GM23338 (cell line): Measurements from ENCODE around the gene FMN1. TPM values are rescaled to one million over a fixed set of nuclear protein-coding genes. Genes with fewer than 3 reads are reported as not detected.

Experiments used
- ATAC-seq: fragments of 200-7000 bp; cut with Tn5 transposase; 3 replicates; pipeline ENCODE4 v1.9.1; 2020
- DNase-seq: peaks from one replicate; pipeline ENCODE4 v3.0.0-alpha.2; 2015; ENCODE audit warnings: low spot score
- H2AFZ ChIP-seq: fragments of 200-600 bp; sonication (generic); 2 replicates; pipeline ENCODE4 v1.8.0; 2016; ENCODE audit warnings: antibody characterized with exemption, mild to moderate bottlenecking, moderate library complexity
- H3F3A ChIP-seq: fragments of 200-600 bp; sonication (generic); replicated peaks from 2 replicates; pipeline ENCODE4 v1.8.0; 2017; ENCODE audit warnings: antibody characterized with exemption, mixed run types, low read depth
- H3K27ac ChIP-seq: fragments of 200-600 bp; sonication (generic); 2 replicates; pipeline ENCODE4 v1.6.1; 2016; ENCODE audit warnings: low read depth
- H3K27me3 ChIP-seq: fragments of 200-600 bp; sonication (generic); 2 replicates; pipeline ENCODE4 v1.8.0; 2016; ENCODE audit warnings: mild to moderate bottlenecking, mixed run types, moderate library complexity; ENCODE audit not compliant: insufficient read depth
- H3K36me3 ChIP-seq: fragments of 200-600 bp; sonication (generic); 2 replicates; pipeline ENCODE4 v1.8.0; 2016; ENCODE audit warnings: mild to moderate bottlenecking; ENCODE audit not compliant: insufficient read depth
- H3K4me1 ChIP-seq: fragments of 200-600 bp; sonication (generic); 2 replicates; pipeline ENCODE4 v1.8.0; 2016; ENCODE audit warnings: mild to moderate bottlenecking, moderate library complexity; ENCODE audit not compliant: insufficient read depth
- H3K4me2 ChIP-seq: fragments of 200-600 bp; sonication (generic); 2 replicates; pipeline ENCODE4 v1.7.1; 2017; ENCODE audit warnings: mixed run types
- H3K4me3 ChIP-seq: fragments of 200-600 bp; sonication (generic); 2 replicates; pipeline ENCODE4 v1.6.1; 2016; ENCODE audit warnings: mixed run types
- H3K79me2 ChIP-seq: fragments of 200-600 bp; sonication (generic); replicated peaks from 2 replicates; pipeline ENCODE4 v1.8.0; 2017; ENCODE audit warnings: mild to moderate bottlenecking; ENCODE audit not compliant: insufficient read depth
- H3K9me2 ChIP-seq: fragments of 200-600 bp; sonication (generic); 2 replicates; pipeline ENCODE4 v1.8.0; 2017; ENCODE audit not compliant: insufficient read depth
- H4K20me1 ChIP-seq: fragments of 200-600 bp; sonication (generic); replicated peaks from 2 replicates; pipeline ENCODE4 v1.8.0; 2017; ENCODE audit warnings: mild to moderate bottlenecking; ENCODE audit not compliant: insufficient read depth
- H3K27ac Mint-ChIP-seq: 2 replicates; pipeline ENCODE4 v1.8.0; 2020; ENCODE audit warnings: inconsistent platforms, mild to moderate bottlenecking, moderate library complexity, mixed read lengths
- H3K27me3 Mint-ChIP-seq: 3 replicates; pipeline ENCODE4 v1.8.0; 2022; ENCODE audit warnings: low read depth, mild to moderate bottlenecking, moderate library complexity, mixed read lengths, inconsistent platforms; ENCODE audit not compliant: insufficient read depth, poor library complexity
- H3K36me3 Mint-ChIP-seq: 3 replicates; pipeline ENCODE4 v1.8.0; 2021; ENCODE audit warnings: low read depth, mild to moderate bottlenecking, inconsistent platforms, moderate library complexity, mixed read lengths
- H3K4me1 Mint-ChIP-seq: 3 replicates; pipeline ENCODE4 v1.8.0; 2020; ENCODE audit warnings: mild to moderate bottlenecking, inconsistent platforms, mixed read lengths
- H3K4me3 Mint-ChIP-seq: 3 replicates; pipeline ENCODE4 v1.8.0; 2021; ENCODE audit warnings: moderate library complexity, mild to moderate bottlenecking, inconsistent platforms, mixed read lengths
- H3K9me3 Mint-ChIP-seq: 3 replicates; pipeline ENCODE4 v1.8.0; 2020; ENCODE audit warnings: moderate library complexity, mild to moderate bottlenecking, inconsistent platforms, mixed read lengths
- CREB1 ChIP-seq: fragments of 250-450 bp; sonication (Bioruptor Pico); IDR thresholded peaks from 2 replicates; pipeline ENCODE4 v1.5.0; 2020; ENCODE audit warnings: low read depth, mild to moderate bottlenecking, moderate library complexity
- CTCF ChIP-seq, 2 experiments: fragments of 200-600 bp in 1 of 2; sonication (generic) in 1 of 2; conservative IDR thresholded peaks; 2 replicates each; pipeline versions ENCODE4 v1.5.1 to v1.6.1; 2016 to 2017; ENCODE audit warnings: antibody characterized with exemption in 2 of 2, low read depth in 2 of 2, mild to moderate bottlenecking in 2 of 2, moderate library complexity in 1 of 2
- EZH2 ChIP-seq: fragments of 200-600 bp; sonication (generic); IDR thresholded peaks from one replicate; pipeline ENCODE4 v1.8.0; 2017; ENCODE audit warnings: antibody characterized with exemption, mild to moderate bottlenecking, low read depth; ENCODE audit not compliant: unreplicated experiment
- polyA plus RNA-seq: library from polyadenylated mRNA; unstranded; fragments of >200 nt; fragmentation: Nextera tagmentation; extraction: Ambion mirVana; gene quantifications from 2 replicates; pipeline ENCODE4 v1.2.1, GENCODE V29; 2016
- total RNA-seq: library from RNA; depleted of rRNA; stranded (reverse); fragments of >200 nt; shearing (Covaris generic); gene quantifications from 2 replicates; pipeline ENCODE4 v1.2.3, GENCODE V29; 2014
- TF ChIP-seq, protein P1 (sequence below): fragments of 250-450 bp; sonication (Bioruptor Pico); IDR thresholded peaks from 2 replicates; pipeline ENCODE4 v1.5.0; 2020; ENCODE audit warnings: mild to moderate bottlenecking, moderate library complexity

FMN1 gene
- total and polyA plus RNA-seq, 2 experiments from 2014 or later = 1.2 to 1.6 TPM

DNA sequence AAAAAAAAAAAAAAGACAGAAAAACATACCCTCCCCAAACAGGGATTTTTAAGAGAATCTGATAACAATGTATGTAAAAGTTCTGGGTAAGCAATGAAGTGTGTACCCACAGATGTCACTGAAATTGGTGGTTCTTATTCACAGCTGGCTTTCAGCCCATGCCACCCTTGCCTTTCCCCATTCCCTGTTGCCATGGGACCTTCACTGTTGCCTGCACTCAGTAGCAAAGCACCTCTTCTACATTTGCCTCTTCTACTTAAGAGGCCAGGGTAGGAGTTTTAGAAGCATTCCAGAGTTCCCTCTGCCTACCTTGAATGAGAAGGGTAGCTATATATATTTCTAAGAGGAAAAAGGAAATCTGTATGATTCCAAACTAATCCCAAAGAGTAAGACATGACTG is 57.4 kb downstream of the FMN1 start (continued):
- TF ChIP-seq, protein P1, sequence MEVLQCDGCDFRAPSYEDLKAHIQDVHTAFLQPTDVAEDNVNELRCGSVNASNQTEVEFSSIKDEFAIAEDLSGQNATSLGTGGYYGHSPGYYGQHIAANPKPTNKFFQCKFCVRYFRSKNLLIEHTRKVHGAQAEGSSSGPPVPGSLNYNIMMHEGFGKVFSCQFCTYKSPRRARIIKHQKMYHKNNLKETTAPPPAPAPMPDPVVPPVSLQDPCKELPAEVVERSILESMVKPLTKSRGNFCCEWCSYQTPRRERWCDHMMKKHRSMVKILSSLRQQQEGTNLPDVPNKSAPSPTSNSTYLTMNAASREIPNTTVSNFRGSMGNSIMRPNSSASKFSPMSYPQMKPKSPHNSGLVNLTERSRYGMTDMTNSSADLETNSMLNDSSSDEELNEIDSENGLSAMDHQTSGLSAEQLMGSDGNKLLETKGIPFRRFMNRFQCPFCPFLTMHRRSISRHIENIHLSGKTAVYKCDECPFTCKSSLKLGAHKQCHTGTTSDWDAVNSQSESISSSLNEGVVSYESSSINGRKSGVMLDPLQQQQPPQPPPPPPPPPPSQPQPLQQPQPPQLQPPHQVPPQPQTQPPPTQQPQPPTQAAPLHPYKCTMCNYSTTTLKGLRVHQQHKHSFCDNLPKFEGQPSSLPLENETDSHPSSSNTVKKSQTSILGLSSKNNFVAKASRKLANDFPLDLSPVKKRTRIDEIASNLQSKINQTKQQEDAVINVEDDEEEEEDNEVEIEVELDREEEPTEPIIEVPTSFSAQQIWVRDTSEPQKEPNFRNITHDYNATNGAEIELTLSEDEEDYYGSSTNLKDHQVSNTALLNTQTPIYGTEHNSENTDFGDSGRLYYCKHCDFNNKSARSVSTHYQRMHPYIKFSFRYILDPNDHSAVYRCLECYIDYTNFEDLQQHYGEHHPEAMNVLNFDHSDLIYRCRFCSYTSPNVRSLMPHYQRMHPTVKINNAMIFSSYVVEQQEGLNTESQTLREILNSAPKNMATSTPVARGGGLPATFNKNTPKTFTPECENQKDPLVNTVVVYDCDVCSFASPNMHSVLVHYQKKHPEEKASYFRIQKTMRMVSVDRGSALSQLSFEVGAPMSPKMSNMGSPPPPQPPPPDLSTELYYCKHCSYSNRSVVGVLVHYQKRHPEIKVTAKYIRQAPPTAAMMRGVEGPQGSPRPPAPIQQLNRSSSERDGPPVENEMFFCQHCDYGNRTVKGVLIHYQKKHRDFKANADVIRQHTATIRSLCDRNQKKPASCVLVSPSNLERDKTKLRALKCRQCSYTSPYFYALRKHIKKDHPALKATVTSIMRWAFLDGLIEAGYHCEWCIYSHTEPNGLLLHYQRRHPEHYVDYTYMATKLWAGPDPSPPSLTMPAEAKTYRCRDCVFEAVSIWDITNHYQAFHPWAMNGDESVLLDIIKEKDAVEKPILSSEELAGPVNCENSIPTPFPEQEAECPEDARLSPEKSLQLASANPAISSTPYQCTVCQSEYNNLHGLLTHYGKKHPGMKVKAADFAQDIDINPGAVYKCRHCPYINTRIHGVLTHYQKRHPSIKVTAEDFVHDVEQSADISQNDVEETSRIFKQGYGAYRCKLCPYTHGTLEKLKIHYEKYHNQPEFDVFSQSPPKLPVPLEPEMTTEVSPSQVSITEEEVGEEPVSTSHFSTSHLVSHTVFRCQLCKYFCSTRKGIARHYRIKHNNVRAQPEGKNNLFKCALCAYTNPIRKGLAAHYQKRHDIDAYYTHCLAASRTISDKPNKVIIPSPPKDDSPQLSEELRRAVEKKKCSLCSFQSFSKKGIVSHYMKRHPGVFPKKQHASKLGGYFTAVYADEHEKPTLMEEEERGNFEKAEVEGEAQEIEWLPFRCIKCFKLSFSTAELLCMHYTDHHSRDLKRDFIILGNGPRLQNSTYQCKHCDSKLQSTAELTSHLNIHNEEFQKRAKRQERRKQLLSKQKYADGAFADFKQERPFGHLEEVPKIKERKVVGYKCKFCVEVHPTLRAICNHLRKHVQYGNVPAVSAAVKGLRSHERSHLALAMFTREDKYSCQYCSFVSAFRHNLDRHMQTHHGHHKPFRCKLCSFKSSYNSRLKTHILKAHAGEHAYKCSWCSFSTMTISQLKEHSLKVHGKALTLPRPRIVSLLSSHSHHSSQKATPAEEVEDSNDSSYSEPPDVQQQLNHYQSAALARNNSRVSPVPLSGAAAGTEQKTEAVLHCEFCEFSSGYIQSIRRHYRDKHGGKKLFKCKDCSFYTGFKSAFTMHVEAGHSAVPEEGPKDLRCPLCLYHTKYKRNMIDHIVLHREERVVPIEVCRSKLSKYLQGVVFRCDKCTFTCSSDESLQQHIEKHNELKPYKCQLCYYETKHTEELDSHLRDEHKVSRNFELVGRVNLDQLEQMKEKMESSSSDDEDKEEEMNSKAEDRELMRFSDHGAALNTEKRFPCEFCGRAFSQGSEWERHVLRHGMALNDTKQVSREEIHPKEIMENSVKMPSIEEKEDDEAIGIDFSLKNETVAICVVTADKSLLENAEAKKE (CRISPR knock-in tag) = no peak
- no peak for TF ChIP-seq EZH2
- no peak for TF ChIP-seq CREB1 (CRISPR knock-in tag)

DNA sequence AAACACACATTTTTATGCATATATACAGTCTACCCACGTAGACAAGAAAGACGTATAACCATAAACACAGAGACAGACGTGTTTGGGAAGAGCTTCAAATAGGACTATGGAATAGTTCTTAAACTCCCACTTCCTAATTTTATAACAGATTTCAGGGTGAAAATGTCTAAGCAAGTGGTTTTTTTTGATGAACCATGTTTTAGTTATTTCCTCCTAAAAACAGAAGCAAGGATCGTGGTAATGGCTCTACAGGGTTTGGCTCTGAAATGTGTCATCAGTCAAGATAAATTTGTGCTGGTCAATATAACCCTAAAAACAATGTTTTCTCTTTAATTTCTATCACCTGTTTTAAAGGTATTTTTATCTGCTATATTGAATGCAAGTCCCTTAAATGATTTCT is 58.2 kb downstream of the FMN1 start:
- no peaks in the 10 kb centered on the region for H3K27me3 ChIP-seq
- H3K36me3 Mint-ChIP-seq = no peaks in the 10 kb centered on the region
- TF ChIP-seq EZH2 (no peak), CTCF (conservative IDR thresholded peaks at IDR 0.05; ENCODE audit: low read depth in 2 of 2) (no peak)
- no peak for ATAC-seq
- no peak overlapping the region for H3K4me3 ChIP-seq
- H3K4me1 ChIP-seq = no peaks in the 10 kb centered on the region; the same call in 1 of the 2 replicates
- H3K4me1 Mint-ChIP-seq = no peaks in the 10 kb centered on the region
- H3K27me3 Mint-ChIP-seq = peaks cover 2% of the 10 kb centered on the region
- H3F3A ChIP-seq = no peaks in the 10 kb centered on the region
- no peak overlapping the region for H3K4me3 Mint-ChIP-seq
- DNase-seq = no peak
- no peaks in the 10 kb centered on the region for H3K79me2 ChIP-seq
- no peak overlapping the region for H3K27ac ChIP-seq
- no peak overlapping the region for H3K4me2 ChIP-seq
- H3K36me3 ChIP-seq = no peaks in the 10 kb centered on the region
- H2AFZ ChIP-seq = no peak overlapping the region
- H3K27ac Mint-ChIP-seq = no peak overlapping the region
- H3K9me3 Mint-ChIP-seq = no peaks in the 10 kb centered on the region
- no peaks in the 10 kb centered on the region for H4K20me1 ChIP-seq
- H3K9me2 ChIP-seq = no peaks in the 10 kb centered on the region
